ENCODE data around the gene FSCN2. TPM values are rescaled to one million over a fixed set of nuclear protein-coding genes. Genes with fewer than 3 reads are reported as not detected.

Gene FSCN2
- total and polyA plus RNA-seq, 10 of the 15 experiments (the other 5 are each of a cell fraction or from before 2014, with no cell fraction given) = 0.12 to 2.1 (median 0.65) TPM; not detected in 3

GRCh38 chr17:81520021-81520901 is 7.9 kb upstream of the FSCN2 start (continued):
- TF ChIP-seq MLLT1 (IDR thresholded peaks at IDR 0.05) (no peak), LARP7 (IDR thresholded peaks at IDR 0.05) (no peak), ZNF622 (IDR thresholded peaks at IDR 0.05) (no peak), E2F4 (IDR thresholded peaks at IDR 0.05; ENCODE audit: low read depth, low read length) (no peak), EGR1 (IDR thresholded peaks at IDR 0.05; ENCODE audit: borderline replicate concordance in 1 of 2, low read depth in 2 of 2, low read length in 2 of 2) (peak in 1 of 2 experiments; percentile 57; a peak in 1 of 3 replicates), PML (IDR thresholded peaks at IDR 0.05; ENCODE audit: low read length) (no peak), ZBTB40 (IDR thresholded peaks at IDR 0.05; ENCODE audit: borderline replicate concordance) (peak; percentile 26; the same call in 1 of the 2 replicates), BMI1 (IDR thresholded peaks at IDR 0.05; ENCODE audit: borderline replicate concordance) (no peak), E2F8 (IDR thresholded peaks at IDR 0.05; ENCODE audit: low read depth, partially characterized antibody) (no peak), IRF4 (IDR thresholded peaks at IDR 0.05; ENCODE audit: low read depth, low read length) (no peak), STAT3 (IDR thresholded peaks at IDR 0.05; ENCODE audit: low read depth, low read length) (no peak), NKRF (conservative IDR thresholded peaks at IDR 0.05) (no peak), NFIC (IDR thresholded peaks at IDR 0.05; ENCODE audit: low read depth, low read length) (no peak), IKZF1 (conservative IDR thresholded peaks at IDR 0.05) (peak; percentile 33; the same call in 1 of the 2 replicates), CBX5 (IDR thresholded peaks at IDR 0.05; ENCODE audit: low read depth) (no peak), DPF2 (IDR thresholded peaks at IDR 0.05) (0 out of 2 replicates have a peak, but pooled peaks have one; percentile 12)

Data from GM12878 (cell line).